Umbilical cord (tissue), 2 donors: Measurements from ENCODE around the gene PRAME. TPM values are rescaled to one million over a fixed set of nuclear protein-coding genes. Genes with fewer than 3 reads are reported as not detected.
"Not testable (repeated sequence)": the region's sequence is repeated elsewhere in the genome, so short reads cannot be mapped to it uniquely, and the experiment has no call there.

Experiments
- DNase-seq: peaks from one replicate; pipeline ENCODE4 v3.0.0-alpha.2; 2015; ENCODE audit warnings: low spot score
- total RNA-seq: library from RNA; depleted of rRNA; stranded (reverse); fragments of >200 nt; gene quantifications from one replicate; pipeline ENCODE4 v1.2.3, GENCODE V29; 2014; ENCODE audit warnings: low replicate concordance; ENCODE audit not compliant: insufficient read depth

The PRAME gene
- total RNA-seq, 1 donor from 2014 or later = 0.96 TPM

DNA sequence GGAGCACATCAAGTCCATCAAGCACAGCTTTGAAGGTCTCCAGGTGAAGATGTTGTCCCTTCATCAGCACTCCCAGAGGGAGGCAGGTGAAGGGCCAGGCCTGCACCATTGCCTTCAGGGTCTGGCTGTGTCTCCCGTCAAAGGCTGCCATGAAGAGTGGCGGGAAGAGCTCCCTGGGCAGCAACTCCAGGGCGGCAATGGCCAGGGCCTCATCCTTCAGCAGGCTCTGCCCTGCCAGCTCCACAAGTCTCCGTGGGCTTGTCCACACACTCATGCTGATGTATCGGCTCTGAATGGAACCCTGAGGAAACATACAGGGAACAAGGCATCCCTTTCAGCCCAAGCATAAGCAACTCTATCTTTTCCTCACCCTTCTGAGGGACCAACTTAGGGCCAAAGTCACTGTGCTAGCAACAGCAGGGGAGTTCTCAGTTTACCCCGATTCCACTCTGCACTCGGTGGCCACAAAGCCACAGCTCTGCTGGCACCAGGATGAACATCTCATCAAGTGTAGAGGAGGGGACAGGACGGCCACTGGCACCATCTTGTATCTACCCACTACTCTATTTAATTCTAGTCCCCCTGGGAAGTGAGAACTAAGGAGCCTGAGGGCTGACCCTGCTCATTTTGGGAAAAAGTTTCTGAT lies 8.2 kb downstream of the PRAME start:
- no peak for DNase-seq

DNA sequence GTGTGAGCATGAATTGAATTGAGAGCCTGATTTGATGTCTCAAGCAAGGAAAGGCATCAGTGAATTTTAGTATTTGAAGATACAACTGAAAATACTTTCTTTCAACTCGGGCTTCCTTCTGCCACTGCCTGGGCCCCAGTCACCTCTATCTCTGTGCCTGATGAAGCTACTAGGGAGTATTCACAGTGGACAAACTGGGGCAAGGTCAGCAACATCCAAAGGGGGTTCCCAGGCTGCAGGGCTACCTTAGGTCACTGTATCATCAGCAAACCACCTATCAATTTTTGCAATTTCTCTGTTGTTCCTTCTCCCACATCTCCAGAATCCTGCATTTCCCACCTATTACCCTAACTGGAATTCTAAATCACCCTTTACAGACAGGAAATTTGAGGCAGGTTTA lies 10.2 kb downstream of the PRAME start:
- no peak for DNase-seq

GRCh38 chr22:22548317-22548716 lies 10.7 kb downstream of the PRAME start:
- DNase-seq = no peak

DNA sequence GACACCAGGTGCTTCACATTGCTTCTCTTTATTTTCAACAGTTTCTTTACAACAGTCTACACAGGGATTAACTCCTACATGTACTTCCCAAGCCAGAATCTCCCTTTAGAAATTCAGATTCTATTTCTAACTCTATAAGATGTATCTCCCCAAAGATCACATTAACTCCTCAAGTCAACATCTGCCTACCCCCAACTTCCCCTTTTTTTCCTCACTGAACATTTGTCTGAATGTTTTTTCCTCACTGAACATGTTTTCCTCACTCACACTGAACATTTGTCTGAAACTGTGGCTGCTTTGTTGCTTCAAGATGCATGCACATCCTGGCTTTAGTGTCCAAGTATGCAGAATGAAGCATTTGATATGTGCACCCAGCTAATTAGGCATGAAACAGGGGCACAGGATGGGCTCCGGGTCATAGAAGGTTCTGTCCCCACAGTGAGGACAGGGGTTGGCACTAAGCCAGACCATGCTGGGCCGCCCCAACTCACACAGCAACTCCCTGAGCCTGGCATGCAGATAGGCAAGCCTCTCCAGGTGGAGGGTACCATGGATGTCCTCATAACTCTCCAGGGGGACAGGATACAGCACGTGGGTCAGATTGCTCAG lies 11.3 kb downstream of the PRAME start:
- no peak for DNase-seq

DNA sequence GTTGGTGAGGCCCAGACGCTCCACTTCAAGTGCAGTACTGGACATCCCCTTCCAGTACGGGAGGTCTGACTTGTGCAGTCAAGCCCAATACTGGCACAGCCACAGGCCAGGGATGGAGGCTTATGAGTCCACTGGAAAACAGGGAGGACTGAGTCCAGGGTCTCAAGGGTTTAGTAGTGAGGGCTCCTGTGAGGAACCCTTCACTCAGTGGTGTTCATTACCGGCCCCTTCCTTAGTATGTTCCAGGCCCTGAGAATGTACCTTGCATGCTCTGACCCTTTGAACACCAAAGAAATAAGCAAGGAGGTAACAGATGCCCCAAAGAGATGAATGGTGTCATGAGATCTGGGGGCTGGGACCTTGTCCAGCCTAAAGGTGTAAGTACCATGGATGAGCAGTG lies 11.8 kb downstream of the PRAME start:
- no peak for DNase-seq

DNA sequence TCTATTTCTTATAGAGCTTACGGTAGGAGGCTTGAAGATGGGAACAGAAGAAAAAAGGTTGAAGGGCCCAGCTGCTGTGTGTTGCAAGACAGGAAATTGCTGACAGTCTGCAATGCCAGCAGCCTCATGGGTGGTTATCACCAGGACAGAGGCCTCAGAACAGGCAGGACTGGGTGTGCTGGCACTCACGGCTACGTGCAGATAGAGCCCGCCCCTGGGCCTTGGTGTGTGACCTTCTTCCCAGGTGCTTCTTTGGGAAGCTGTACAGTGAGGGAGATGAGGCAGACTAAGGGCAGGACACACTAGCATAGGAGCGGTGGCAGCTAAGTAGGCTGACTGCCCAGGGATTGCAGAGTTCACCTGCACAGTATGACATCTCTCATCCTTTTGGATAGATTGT lies 12.6 kb downstream of the PRAME start:
- no peak for DNase-seq

DNA sequence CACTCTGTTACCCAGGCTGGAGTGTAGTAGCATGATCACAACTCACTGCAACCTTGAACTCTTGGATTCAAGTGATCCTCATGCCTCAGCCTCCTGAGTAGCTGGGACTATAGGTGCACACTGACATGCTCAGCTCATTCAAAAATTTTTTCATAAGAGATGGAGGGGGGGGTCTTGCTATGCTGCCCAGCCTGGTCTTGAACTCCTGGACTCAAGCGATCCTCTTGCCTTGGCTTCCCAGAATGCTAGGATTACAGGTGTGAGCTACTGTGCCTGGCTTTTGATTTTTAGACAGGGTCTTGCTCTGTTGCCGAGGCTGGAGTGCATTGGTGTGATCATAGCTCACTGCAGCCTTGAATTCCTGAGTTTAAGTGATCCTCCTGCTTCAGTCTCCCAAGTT lies 14.0 kb downstream of the PRAME start:
- DNase-seq = no peak

- no peak for DNase-seq
Measured at GRCh38 chr22:22538226-22538989, 20.7 kb downstream of the PRAME start.

- no peak for DNase-seq
Measured at GRCh38 chr22:22536916-22537315, 22.1 kb downstream of the PRAME start.

- no peak for DNase-seq
Measured at GRCh38 chr22:22536515-22536914, 22.6 kb downstream of the PRAME start.

DNA sequence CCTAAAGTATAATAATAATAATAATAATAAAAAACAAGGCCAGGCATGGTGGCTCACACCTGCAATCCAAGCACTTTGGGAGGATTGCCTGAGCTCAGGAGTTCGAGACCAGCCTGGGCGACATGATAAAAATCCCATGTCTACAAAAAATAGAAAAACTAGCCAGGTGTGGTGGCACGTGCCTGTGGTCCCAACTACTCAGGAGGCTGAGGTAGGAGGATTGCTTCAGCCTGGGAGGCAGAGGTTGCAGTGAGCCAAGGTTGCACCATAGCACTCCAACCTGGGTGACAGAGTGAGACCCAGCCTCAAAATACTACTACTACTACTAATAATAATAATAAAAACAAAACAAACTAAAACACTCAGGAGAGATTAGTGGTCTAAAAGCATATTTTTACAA lies 23.4 kb downstream of the PRAME start:
- DNase-seq = no peak

DNA sequence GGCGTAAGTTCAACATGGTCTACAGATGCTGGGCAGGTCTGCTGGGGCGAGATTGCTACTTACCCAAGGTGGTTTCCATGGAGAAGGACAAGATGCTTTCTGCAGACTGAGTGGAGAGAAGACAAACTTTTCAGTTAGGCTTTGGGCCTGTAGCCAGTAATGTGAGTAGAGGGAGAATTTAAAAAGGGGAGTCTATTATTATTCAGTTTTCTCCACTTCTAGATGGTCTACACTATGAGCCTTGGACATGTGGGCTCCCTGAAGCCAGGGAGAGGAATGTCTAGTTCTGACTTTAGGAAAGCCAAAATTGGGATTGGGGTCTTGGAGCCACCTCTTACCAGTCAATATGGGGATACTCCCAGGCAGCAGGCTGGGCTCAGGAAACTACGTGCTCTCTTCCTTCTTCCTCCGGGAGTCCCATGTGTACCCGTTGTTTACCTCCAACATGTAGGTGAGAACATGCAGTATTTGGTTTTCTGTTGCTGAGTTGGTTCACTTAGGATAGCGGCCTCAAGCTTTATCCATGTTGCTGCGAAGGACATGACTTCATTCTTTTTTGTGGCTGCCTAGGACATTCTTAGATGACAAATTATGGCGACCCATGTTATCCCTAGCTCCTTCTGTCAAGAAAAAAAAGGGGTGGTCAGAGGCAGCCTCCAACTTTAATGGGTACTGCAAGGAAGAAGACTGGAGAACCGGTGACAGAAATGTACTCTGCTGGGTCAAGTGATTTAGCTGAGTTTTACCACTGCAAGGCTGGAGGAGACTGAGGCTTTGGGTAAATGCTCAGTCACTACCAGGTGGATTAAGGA lies 24.3 kb downstream of the PRAME start:
- no peak for DNase-seq

GRCh38 chr22:22533863-22534262 lies 25.2 kb downstream of the PRAME start:
- no peak for DNase-seq

DNA sequence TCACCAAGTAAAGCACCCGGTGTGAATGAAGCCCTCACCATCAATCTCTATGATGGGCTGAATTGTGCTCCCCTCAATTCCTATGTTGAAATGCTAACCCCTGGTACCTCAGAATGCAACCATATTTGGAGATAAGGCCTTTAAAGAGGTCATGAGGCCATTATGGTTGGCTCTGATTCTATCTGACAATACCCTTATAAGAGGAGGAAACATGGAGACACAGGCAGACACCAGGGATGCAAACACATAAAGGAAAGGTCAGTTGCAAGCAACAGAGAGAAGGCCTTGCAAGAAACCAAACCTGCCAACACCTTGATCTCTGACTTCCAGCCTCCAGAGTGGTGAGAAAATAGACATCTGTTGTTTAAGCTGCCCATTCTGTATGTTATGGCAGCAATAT lies 25.6 kb downstream of the PRAME start:
- no peak for DNase-seq

DNA sequence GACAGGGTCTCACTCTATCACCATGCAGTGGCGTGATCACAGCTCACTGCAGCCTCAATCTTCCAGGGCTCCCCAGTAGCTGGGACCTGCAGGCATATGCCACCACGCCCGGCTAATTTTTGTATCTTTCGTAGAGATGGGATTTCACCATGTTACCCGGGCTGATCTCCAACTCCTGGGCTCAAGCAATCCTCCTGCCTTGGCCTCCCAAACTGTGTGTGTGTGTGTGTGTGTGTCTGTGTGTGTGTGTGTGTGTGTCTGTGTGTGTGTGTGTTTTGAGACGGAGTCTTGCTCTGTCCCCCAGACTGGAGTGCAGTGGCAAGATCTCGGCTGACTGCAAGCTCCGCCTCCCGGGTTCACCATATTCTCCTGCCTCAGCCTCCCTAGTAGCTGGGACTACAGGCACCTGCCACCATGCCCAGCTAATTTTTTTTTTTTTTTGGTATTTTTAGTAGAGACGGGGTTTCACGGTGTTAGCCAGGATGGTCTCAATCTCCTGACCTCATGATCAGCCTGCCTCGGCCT lies 26.5 kb downstream of the PRAME start:
- not testable (repeated sequence) for DNase-seq

DNA sequence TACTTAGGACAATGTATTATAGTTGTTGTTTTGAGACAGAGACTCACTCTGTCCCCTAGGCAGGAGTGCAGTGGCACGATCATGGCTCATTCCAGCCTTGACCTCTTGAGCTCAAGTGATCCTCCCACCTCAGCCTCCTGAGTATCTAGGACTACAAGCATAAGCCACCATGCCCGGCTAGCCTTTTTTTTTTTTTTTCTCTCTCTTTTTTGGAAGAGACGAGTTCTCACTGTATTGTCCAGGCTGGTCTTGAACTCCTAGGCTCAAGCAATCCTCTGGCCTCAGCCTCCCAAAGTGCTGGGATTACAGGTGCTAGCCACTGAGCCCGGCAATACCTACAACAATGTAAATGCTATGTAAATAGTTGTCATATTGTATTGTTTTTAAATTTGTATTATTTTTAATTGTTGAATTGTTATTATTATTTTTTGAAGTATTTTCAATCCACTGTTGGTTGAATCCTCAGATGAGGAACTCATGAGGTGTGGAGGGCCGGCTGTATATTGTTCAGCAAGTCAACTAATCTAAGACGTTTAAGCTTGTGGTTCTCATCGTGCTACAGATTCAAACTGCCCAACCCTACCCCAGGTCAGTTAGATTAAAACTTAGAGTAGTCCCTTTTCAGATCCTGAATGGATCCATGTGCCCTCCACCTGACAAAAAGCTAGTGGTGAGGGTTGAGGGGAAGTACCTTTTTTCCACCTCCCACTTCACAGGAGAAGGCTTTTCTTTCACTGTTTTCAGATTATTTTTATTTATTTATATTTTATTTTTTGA lies 27.1 kb downstream of the PRAME start:
- no peak for DNase-seq

- DNase-seq = no peak
Measured at GRCh38 chr22:22528780-22529179, 30.3 kb downstream of the PRAME start.

DNA sequence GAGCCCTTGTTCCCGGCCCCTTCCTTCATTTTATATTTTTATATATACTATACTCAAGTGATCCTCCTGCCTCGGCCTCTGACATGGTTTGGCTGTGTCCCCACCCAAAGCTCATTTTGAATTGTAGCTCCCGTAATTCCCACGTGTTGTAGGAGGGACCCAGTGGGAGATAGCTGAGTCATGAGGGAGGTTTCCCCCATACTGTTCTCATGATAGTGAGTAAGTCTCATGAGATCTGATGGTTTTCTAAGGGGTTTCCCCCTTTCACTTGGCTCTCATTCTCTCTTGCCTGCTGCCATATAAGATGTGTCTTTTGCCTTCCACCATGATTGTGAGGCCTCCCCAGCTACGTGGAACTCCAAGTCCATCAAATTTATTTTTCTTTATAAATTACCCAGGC lies 31.8 kb downstream of the PRAME start:
- no peak for DNase-seq

GRCh38 chr22:22526125-22526912 lies 32.7 kb downstream of the PRAME start:
- DNase-seq = no peak

DNA sequence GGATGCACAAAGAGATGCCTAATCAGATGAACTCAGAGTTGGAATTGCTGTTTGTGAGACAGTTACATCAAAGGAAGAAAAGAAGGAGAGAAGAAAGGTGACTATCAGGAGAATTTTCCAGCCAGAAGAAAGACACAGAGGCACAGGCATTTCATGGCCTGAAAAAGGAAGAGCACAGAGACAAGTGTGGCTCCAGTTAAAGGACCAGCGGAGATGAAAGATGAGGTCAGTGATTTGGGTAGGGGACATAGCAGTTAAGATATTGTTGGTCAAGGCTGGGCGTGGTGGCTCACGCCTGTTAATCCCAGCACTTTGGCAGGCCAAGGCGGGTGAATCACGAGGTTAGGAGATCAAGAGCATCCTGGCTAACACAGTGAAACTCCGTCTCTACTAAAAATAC lies 35.6 kb downstream of the PRAME start:
- no peak for DNase-seq
